GM12892 (cell line): ENCODE measurements around the gene KRT20.
"Not testable (repeated sequence)": the region's sequence is repeated elsewhere in the genome, so short reads cannot be mapped to it uniquely, and the experiment has no call there.

Experiments
- DNase-seq: peaks from one replicate; pipeline ENCODE4 v3.0.0; 2011; ENCODE audit not compliant: insufficient read length
- FAIRE-seq: peaks from 2 replicates; lab custom pipeline; 2011; peaks lifted over from hg19 to GRCh38; lab: Jason Lieb, UNC
- POLR2A ChIP-seq: IDR thresholded peaks from 2 replicates; pipeline ENCODE4 v1.6.1; 2011; ENCODE audit warnings: low read depth, low read length, control low read depth
- POLR2AphosphoS5 ChIP-seq: IDR thresholded peaks from 2 replicates; pipeline ENCODE4 v1.6.1; 2011; ENCODE audit warnings: low read depth, low read length, control low read depth
- TAF1 ChIP-seq: IDR thresholded peaks from 2 replicates; pipeline ENCODE4 v1.6.1; 2011; ENCODE audit warnings: low read depth, mild to moderate bottlenecking, control low read depth, low read length, borderline replicate concordance

The KRT20 gene

GRCh38 chr17:40864661-40865390 is 20.2 kb downstream of the KRT20 start:
- FAIRE-seq, result no peak
- no peak for DNase-seq
- TF ChIP-seq POLR2A (no peak), POLR2AphosphoS5 (no peak), TAF1 (no peak)

DNA sequence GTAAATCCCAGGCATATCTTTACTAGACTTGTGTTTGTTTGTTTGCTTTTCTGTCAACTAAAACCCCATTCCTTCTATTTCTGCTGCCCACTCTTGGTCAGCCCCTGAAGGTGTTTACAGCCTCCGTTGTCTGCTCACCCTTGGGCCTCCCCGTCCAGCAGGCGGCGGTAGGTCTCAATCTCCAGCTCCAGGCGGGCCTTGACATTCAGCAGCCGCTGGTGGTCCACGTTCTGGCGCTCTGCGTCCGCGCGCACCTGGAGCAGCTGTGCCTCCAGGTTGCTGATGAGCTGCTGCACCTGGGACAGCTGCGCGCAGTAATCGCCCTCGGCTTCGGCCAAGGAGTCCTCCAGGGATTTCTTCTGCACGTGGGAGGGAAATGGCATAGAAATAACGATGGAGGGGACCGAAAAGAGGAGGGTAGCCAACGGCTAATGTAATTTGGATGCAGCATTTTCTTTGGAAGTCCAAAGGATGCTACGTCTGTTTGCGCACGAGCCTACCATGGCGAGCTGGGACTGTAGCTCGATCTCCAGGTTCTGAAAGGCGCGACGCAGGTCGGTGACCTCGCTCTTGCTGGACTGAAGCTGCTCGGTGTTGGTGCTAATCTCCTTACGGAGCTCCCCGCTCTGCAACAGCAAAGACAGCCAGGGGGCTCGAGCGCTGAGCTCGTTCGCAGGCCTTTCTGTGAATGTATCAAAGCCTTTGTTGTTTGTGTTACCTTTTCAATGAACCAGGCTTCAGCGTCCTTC is 21.9 kb downstream of the KRT20 start:
- FAIRE-seq (no peak), DNase-seq (no peak)
- TF ChIP-seq POLR2A (no peak), POLR2AphosphoS5 (no peak), TAF1 (no peak)

DNA sequence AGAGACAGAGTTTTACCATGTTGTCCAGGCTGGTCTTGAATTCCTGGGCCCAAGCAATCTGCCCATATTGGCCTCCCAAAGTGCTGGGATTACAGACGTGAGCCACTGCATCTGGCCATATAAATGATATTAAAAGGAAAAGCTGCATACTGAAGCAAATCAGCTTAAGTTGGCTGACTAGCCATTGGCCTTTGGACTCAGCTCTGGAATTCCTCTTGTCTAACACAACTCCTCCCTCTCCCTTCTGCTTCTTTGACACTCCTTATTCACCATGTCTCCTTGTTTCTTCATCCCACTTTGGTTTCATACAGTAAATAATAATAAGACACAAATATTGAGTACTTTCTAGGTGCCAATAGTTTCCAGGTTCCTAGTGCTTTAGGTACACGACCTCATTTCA is 25.5 kb downstream of the KRT20 start:
- DNase-seq (no peak), FAIRE-seq (no peak)
- TF ChIP-seq POLR2AphosphoS5, result no peak
- no peak for TF ChIP-seq TAF1
- no peak for TF ChIP-seq POLR2A

GRCh38 chr17:40858667-40859066 is 26.4 kb downstream of the KRT20 start:
- not testable (repeated sequence) for DNase-seq, FAIRE-seq

GRCh38 chr17:40857535-40857934 is 27.5 kb downstream of the KRT20 start:
- TF ChIP-seq TAF1 (no peak), POLR2A (no peak), POLR2AphosphoS5 (no peak)
- no peak for FAIRE-seq
- DNase-seq, result no peak

GRCh38 chr17:40854175-40854814 is 30.7 kb downstream of the KRT20 start:
- TF ChIP-seq POLR2A, result no peak
- TF ChIP-seq POLR2AphosphoS5, result no peak
- TF ChIP-seq TAF1, result no peak
- FAIRE-seq, result no peak
- DNase-seq, result no peak

GRCh38 chr17:40852364-40852763 is 32.7 kb downstream of the KRT20 start:
- no peak for FAIRE-seq
- no peak for DNase-seq
- no peak for TF ChIP-seq POLR2A
- TF ChIP-seq POLR2AphosphoS5, result no peak
- TF ChIP-seq TAF1, result no peak

- DNase-seq (no peak), FAIRE-seq (no peak)
- no peak for TF ChIP-seq TAF1
- TF ChIP-seq POLR2A, result no peak
- no peak for TF ChIP-seq POLR2AphosphoS5
Measured at GRCh38 chr17:40850293-40850972, 34.6 kb downstream of the KRT20 start.

DNA sequence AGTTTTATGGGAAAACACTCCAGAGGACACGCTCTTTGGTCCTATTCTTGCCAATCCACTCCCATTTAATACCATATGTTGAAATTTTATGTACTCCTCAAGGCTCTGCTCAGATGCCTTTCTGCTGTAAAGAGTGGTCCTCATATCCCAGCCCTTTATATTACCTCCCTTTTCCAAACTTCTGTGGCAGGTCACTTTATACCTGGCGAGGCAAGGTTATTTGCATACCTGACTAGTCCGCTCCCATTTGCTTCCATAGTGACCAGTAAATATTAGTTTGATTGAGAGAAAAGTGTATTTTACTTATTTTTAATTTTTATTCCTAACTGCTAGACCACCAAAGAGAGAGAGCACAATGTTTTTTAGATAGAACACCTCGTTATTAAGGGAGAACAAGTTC is 35.3 kb downstream of the KRT20 start:
- no peak for DNase-seq
- TF ChIP-seq POLR2A (no peak), POLR2AphosphoS5 (no peak), TAF1 (no peak)
- no peak for FAIRE-seq

DNA sequence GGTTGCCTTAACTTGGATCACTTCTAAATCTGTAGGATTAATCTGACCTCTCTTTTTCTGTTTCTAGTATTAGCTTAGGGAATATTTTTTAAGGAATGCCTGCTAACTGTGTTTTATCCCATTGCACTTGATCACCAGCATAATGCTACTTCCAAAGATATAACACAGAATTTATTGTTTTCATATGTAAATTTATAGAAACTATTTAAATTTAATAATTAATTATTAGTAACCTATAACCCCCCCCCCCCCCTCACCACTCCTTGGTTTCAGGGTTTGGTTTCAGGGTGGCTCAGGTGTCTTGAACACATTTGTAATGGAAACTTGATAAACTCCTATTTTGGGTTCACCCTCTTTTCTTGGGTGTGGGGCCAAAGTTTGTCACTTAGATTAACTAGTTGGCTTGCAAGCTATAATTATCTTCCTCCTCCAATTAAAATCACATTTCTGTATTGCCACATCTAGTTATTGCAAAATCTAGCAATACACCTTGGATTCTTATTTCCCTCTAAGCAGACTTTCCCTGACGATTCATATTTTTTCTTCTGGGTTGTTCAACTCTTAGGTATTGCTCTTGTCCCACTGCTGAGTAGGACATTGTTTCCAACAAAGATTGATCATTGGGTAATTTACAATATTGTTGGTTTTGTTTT is 36.3 kb downstream of the KRT20 start:
- DNase-seq (no peak), FAIRE-seq (no peak)
- TF ChIP-seq POLR2AphosphoS5 (no peak), POLR2A (no peak), TAF1 (no peak)

- no peak for DNase-seq
- no peak for FAIRE-seq
- TF ChIP-seq TAF1 (no peak), POLR2A (no peak), POLR2AphosphoS5 (no peak)
Measured at GRCh38 chr17:40846515-40847144, 38.4 kb downstream of the KRT20 start.
